Vagina (tissue), 2 donors: ENCODE results near the gene CBLL1. TPM values are rescaled to one million over a fixed set of nuclear protein-coding genes. Genes with fewer than 3 reads are reported as not detected.

Experiments
- DNase-seq, 2 donors: peaks; one replicate each; pipeline ENCODE4 v3.0.0-alpha.2; 2017; ENCODE audit errors: extremely low spot score in 2 of 2
- H3K27ac ChIP-seq: fragments of 200-600 bp; sonication (generic); one replicate; pipeline ENCODE4 v1.5.1; 2019
- H3K27me3 ChIP-seq: fragments of 200-600 bp; sonication (generic); one replicate; pipeline ENCODE4 v1.5.1; 2019
- H3K36me3 ChIP-seq, 2 donors: fragments of 200-600 bp; sonication (generic); one replicate each; pipeline ENCODE4 v1.5.1; 2017 to 2019
- H3K4me1 ChIP-seq: fragments of 200-600 bp; sonication (generic); one replicate; pipeline ENCODE4 v1.5.1; 2019
- H3K4me3 ChIP-seq, 2 donors: fragments of 200-600 bp; sonication (generic); 1 replicate in 1 of 2; 2 replicates in 1 of 2; pipeline ENCODE4 v1.5.1; 2016 to 2019
- H3K9me3 ChIP-seq: fragments of 200-600 bp; sonication (generic); one replicate; pipeline ENCODE4 v1.5.1; 2019
- POLR2A ChIP-seq, 2 donors: fragments of 450-650 bp; IDR thresholded peaks; one replicate each; pipeline ENCODE4 v1.6.1; 2017; ENCODE audit warnings: antibody characterized with exemption in 2 of 2, mild to moderate bottlenecking in 2 of 2, moderate library complexity in 2 of 2
- POLR2AphosphoS5 ChIP-seq, 2 donors: sonication (generic); formaldehyde crosslinking; IDR thresholded peaks; one replicate each; pipeline ENCODE4 v1.9.0; 2017; ENCODE audit warnings: antibody characterized with exemption in 2 of 2, mild to moderate bottlenecking in 2 of 2, low read depth in 1 of 2; ENCODE audit not compliant: insufficient read depth in 1 of 2
- intact Hi-C: fragments of 100-400 bp; cut with DNase I; formaldehyde crosslinking; loops from one replicate; pipeline ENCODE4 v1.15.1; 2023
- total RNA-seq: library from RNA; depleted of rRNA; stranded (reverse); fragments of >200 nt; gene quantifications from one replicate; pipeline ENCODE4 v1.2.3, GENCODE V29; 2016
- TF ChIP-seq, protein P1 (sequence below), 3 experiments: fragments of 450-650 bp in 2 of 3; fragments of 200-600 bp in 1 of 3; sonication (generic) in 1 of 3; IDR thresholded peaks; one replicate each; pipeline ENCODE4 v1.5.1; 2017 to 2019; ENCODE audit warnings: antibody characterized with exemption in 3 of 3, mild to moderate bottlenecking in 2 of 3, moderate library complexity in 2 of 3

The CBLL1 gene
- total RNA-seq, 1 donor from 2014 or later, result 24.1 TPM

GRCh38 chr7:107701191-107701590 lies 42.8 kb upstream of the CBLL1 start:
- no peaks in the 10 kb centered on the region for H3K4me1 ChIP-seq

DNA sequence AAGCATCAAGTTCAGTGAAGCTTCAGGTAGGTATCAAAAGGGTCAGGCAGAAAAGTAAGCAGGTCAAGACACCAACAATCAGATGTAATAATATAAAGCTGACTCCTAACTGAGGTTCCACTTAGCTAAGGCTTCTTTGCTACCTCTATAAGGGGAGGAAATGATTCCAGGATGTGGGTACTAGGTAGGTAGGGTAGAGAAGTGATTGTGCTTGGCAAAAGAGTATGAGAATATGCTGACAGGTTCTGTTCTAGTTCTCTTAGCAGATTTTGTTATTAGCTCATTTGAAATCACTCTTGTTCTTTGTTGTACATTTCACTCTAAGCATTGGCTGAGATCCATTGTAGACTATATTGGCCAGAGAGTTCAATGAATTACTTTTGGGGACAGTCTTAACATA lies 40.7 kb upstream of the CBLL1 start:
- H3K27ac ChIP-seq, result no peak overlapping the region
- DNase-seq, result no peak
- no peaks in the 10 kb centered on the region for H3K4me1 ChIP-seq
- no peaks in the 10 kb centered on the region for H3K27me3 ChIP-seq
- intact Hi-C loops, result no loop called here
- TF ChIP-seq POLR2AphosphoS5 (IDR thresholded peaks at IDR 0.05; ENCODE audit: insufficient read depth in 1 of 2, low read depth in 1 of 2), result no peak
- TF ChIP-seq, protein P1, sequence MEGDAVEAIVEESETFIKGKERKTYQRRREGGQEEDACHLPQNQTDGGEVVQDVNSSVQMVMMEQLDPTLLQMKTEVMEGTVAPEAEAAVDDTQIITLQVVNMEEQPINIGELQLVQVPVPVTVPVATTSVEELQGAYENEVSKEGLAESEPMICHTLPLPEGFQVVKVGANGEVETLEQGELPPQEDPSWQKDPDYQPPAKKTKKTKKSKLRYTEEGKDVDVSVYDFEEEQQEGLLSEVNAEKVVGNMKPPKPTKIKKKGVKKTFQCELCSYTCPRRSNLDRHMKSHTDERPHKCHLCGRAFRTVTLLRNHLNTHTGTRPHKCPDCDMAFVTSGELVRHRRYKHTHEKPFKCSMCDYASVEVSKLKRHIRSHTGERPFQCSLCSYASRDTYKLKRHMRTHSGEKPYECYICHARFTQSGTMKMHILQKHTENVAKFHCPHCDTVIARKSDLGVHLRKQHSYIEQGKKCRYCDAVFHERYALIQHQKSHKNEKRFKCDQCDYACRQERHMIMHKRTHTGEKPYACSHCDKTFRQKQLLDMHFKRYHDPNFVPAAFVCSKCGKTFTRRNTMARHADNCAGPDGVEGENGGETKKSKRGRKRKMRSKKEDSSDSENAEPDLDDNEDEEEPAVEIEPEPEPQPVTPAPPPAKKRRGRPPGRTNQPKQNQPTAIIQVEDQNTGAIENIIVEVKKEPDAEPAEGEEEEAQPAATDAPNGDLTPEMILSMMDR (IDR thresholded peaks at IDR 0.05), result no peak
- no peak for TF ChIP-seq POLR2A (IDR thresholded peaks at IDR 0.05)
- no peaks in the 10 kb centered on the region for H3K9me3 ChIP-seq
- no peak overlapping the region for H3K4me3 ChIP-seq
- no peaks in the 10 kb centered on the region for H3K36me3 ChIP-seq

More at GRCh38 chr7:107701191-107701590, 42.8 kb upstream of the CBLL1 start:
- Histone ChIP-seq H3K27ac (no peak overlapping the region), H3K27me3 (no peaks in the 10 kb centered on the region), H3K36me3 (no peaks in the 10 kb centered on the region), H3K4me3 (no peak overlapping the region), H3K9me3 (no peaks in the 10 kb centered on the region)
- intact Hi-C loops, result no loop called here
- TF ChIP-seq POLR2AphosphoS5 (IDR thresholded peaks at IDR 0.05; ENCODE audit: insufficient read depth in 1 of 2, low read depth in 1 of 2) (no peak), POLR2A (IDR thresholded peaks at IDR 0.05) (no peak)
- TF ChIP-seq, protein P1 (IDR thresholded peaks at IDR 0.05), result no peak
- no peak for DNase-seq

GRCh38 chr7:107703872-107704271 lies 40.1 kb upstream of the CBLL1 start:
- no peaks in the 10 kb centered on the region for H3K36me3 ChIP-seq
- intact Hi-C loops, result no loop called here
- DNase-seq, result no peak
- no peaks in the 10 kb centered on the region for H3K27me3 ChIP-seq
- no peaks in the 10 kb centered on the region for H3K4me1 ChIP-seq
- no peak overlapping the region for H3K4me3 ChIP-seq
- no peaks in the 10 kb centered on the region for H3K9me3 ChIP-seq
- no peak overlapping the region for H3K27ac ChIP-seq
- TF ChIP-seq POLR2AphosphoS5 (IDR thresholded peaks at IDR 0.05; ENCODE audit: insufficient read depth in 1 of 2, low read depth in 1 of 2), result no peak
- TF ChIP-seq, protein P1 (IDR thresholded peaks at IDR 0.05), result no peak
- TF ChIP-seq POLR2A (IDR thresholded peaks at IDR 0.05), result no peak

- no peak for DNase-seq
- H3K4me1 ChIP-seq, result no peaks in the 10 kb centered on the region
- H3K27ac ChIP-seq, result no peak overlapping the region
- no peaks in the 10 kb centered on the region for H3K9me3 ChIP-seq
- TF ChIP-seq, protein P1 (IDR thresholded peaks at IDR 0.05), result no peak
- no peak for TF ChIP-seq POLR2A (IDR thresholded peaks at IDR 0.05)
- TF ChIP-seq POLR2AphosphoS5 (IDR thresholded peaks at IDR 0.05; ENCODE audit: insufficient read depth in 1 of 2, low read depth in 1 of 2), result no peak
- H3K36me3 ChIP-seq, result no peaks in the 10 kb centered on the region
- intact Hi-C loops, result no loop called here
- H3K27me3 ChIP-seq, result no peaks in the 10 kb centered on the region
- no peak overlapping the region for H3K4me3 ChIP-seq
Observed at GRCh38 chr7:107708956-107709355, 35.0 kb upstream of the CBLL1 start.

GRCh38 chr7:107711301-107711700 lies 32.6 kb upstream of the CBLL1 start:
- Histone ChIP-seq H3K36me3 (no peaks in the 10 kb centered on the region), H3K27ac (no peak overlapping the region), H3K9me3 (no peaks in the 10 kb centered on the region), H3K27me3 (no peaks in the 10 kb centered on the region), H3K4me1 (no peaks in the 10 kb centered on the region), H3K4me3 (no peak overlapping the region)
- TF ChIP-seq POLR2A (IDR thresholded peaks at IDR 0.05) (no peak), POLR2AphosphoS5 (IDR thresholded peaks at IDR 0.05; ENCODE audit: insufficient read depth in 1 of 2, low read depth in 1 of 2) (no peak)
- TF ChIP-seq, protein P1 (IDR thresholded peaks at IDR 0.05), result no peak
- intact Hi-C loops, result no loop called here
- DNase-seq, result no peak
